ENCODE data around the gene PPM1L. TPM values are rescaled to one million over a fixed set of nuclear protein-coding genes. Genes with fewer than 3 reads are reported as not detected.

Gene PPM1L
- total and polyA plus RNA-seq, 2 donors (not counting 1 experiment from before 2014, with no cell fraction given): 1.1 to 12.0 TPM

- H3K36me3 ChIP-seq (replicated peaks in 1 of 2; ENCODE audit: control extremely low read depth in 1 of 2, control insufficient read depth in 1 of 2, extremely low read depth in 1 of 2, insufficient read depth in 2 of 2, low read length in 1 of 2): no peaks in the 10 kb centered on the region
- ATAC-seq (ENCODE audit: low read depth): no peak
- H3K9me3 Mint-ChIP-seq (ENCODE audit: insufficient read depth): no peaks in the 10 kb centered on the region
- no peaks in the 10 kb centered on the region for H3K27me3 ChIP-seq (replicated peaks in 1 of 4; ENCODE audit: control extremely low read depth in 1 of 4, control insufficient read depth in 3 of 4, insufficient read depth in 4 of 4, low read length in 3 of 4)
- no peaks in the 10 kb centered on the region for H3K4me1 ChIP-seq (ENCODE audit: control insufficient read depth in 2 of 2, insufficient read depth in 2 of 2, low read length in 2 of 2)
- H3K27ac ChIP-seq (ENCODE audit: low read length in 2 of 2): no peak overlapping the region
- DNase-seq: no peak
- CTCF ChIA-PET: no interaction called here
- POLR2A ChIA-PET: no interaction called here
- H3K27me3 Mint-ChIP-seq: no peaks in the 10 kb centered on the region
- no peak overlapping the region for H3K4me3 Mint-ChIP-seq
- no peak overlapping the region for H3K27ac Mint-ChIP-seq
- H3K79me2 ChIP-seq (ENCODE audit: control insufficient read depth, insufficient read depth, low read length): no peaks in the 10 kb centered on the region
- H3K4me3 ChIP-seq (ENCODE audit: control extremely low read depth in 1 of 5, extremely low read depth in 1 of 5, insufficient read depth in 1 of 5, low read depth in 2 of 5, low read length in 4 of 5): no peak overlapping the region
- H3K4me2 ChIP-seq (replicated peaks; ENCODE audit: low read depth, low read length, poor library complexity, severe bottlenecking): no peak overlapping the region
- 100% methylated on average over 3 of the region's 4 CpGs for WGBS (ENCODE audit: insufficient coverage)
- TF ChIP-seq EZH2 (IDR thresholded peaks at IDR 0.05; ENCODE audit: borderline replicate concordance, insufficient read depth, low read depth, low read length, poor library complexity, severe bottlenecking) (no peak), CTCF (IDR thresholded peaks at IDR 0.05) (no peak)
- H3K9ac ChIP-seq (ENCODE audit: low read length): no peak overlapping the region
- no peak overlapping the region for H2AFZ ChIP-seq (ENCODE audit: insufficient read depth, low read depth, low read length, poor library complexity, severe bottlenecking)
- intact Hi-C loops (cut with micrococcal nuclease): no loop called here
- no peaks in the 10 kb centered on the region for H4K20me1 ChIP-seq (ENCODE audit: control insufficient read depth, insufficient read depth, low read length, poor library complexity, severe bottlenecking)
- H3K4me1 Mint-ChIP-seq: peaks cover 12% of the 10 kb centered on the region
- H3K9me3 ChIP-seq (ENCODE audit: control extremely low read depth in 1 of 3, control insufficient read depth in 2 of 3, insufficient read depth in 1 of 3, low read length in 2 of 3): no peaks in the 10 kb centered on the region
Measured at GRCh38 chr3:161049683-161050248, 293.7 kb downstream of the PPM1L start.

- CTCF ChIA-PET: interaction anchor here (1.6 kb wide), 1 partner anchor 16 kb away, joined by 4 read pairs; no protein-coding TSS in a partner anchor
- no peaks in the 10 kb centered on the region for H3K27me3 Mint-ChIP-seq
Measured at GRCh38 chr3:161050935-161051334, 294.9 kb downstream of the PPM1L start.

More at GRCh38 chr3:161050935-161051334, 294.9 kb downstream of the PPM1L start:
- Histone ChIP-seq H3K27me3 (replicated peaks in 1 of 4; ENCODE audit: control extremely low read depth in 1 of 4, control insufficient read depth in 3 of 4, insufficient read depth in 4 of 4, low read length in 3 of 4) (no peaks in the 10 kb centered on the region), H3K27ac (ENCODE audit: low read length in 2 of 2) (no peak overlapping the region), H3K4me1 (ENCODE audit: control insufficient read depth in 2 of 2, insufficient read depth in 2 of 2, low read length in 2 of 2) (no peaks in the 10 kb centered on the region), H3K9me3 (ENCODE audit: control extremely low read depth in 1 of 3, control insufficient read depth in 2 of 3, insufficient read depth in 1 of 3, low read length in 2 of 3) (no peaks in the 10 kb centered on the region), H2AFZ (ENCODE audit: insufficient read depth, low read depth, low read length, poor library complexity, severe bottlenecking) (no peak overlapping the region), H3K4me3 (ENCODE audit: control extremely low read depth in 1 of 5, extremely low read depth in 1 of 5, insufficient read depth in 1 of 5, low read depth in 2 of 5, low read length in 4 of 5) (no peak overlapping the region), H3K4me2 (replicated peaks; ENCODE audit: low read depth, low read length, poor library complexity, severe bottlenecking) (no peak overlapping the region), H3K36me3 (replicated peaks in 1 of 2; ENCODE audit: control extremely low read depth in 1 of 2, control insufficient read depth in 1 of 2, extremely low read depth in 1 of 2, insufficient read depth in 2 of 2, low read length in 1 of 2) (no peaks in the 10 kb centered on the region), H3K9ac (ENCODE audit: low read length) (no peak overlapping the region), H3K79me2 (ENCODE audit: control insufficient read depth, insufficient read depth, low read length) (no peaks in the 10 kb centered on the region), H4K20me1 (ENCODE audit: control insufficient read depth, insufficient read depth, low read length, poor library complexity, severe bottlenecking) (no peaks in the 10 kb centered on the region)
- H3K9me3 Mint-ChIP-seq (ENCODE audit: insufficient read depth): no peaks in the 10 kb centered on the region
- WGBS (ENCODE audit: insufficient coverage): 40% methylated on average over 1 of the region's 3 CpGs
- H3K4me3 Mint-ChIP-seq: no peak overlapping the region
- POLR2A ChIA-PET: no interaction called here
- no peak for DNase-seq
- ATAC-seq (ENCODE audit: low read depth): no peak
- no peak overlapping the region for H3K27ac Mint-ChIP-seq
- intact Hi-C loops (cut with micrococcal nuclease): no loop called here
- peaks cover 12% of the 10 kb centered on the region for H3K4me1 Mint-ChIP-seq
- TF ChIP-seq EZH2 (IDR thresholded peaks at IDR 0.05; ENCODE audit: borderline replicate concordance, insufficient read depth, low read depth, low read length, poor library complexity, severe bottlenecking) (no peak), CTCF (IDR thresholded peaks at IDR 0.05) (no peak)

Measured in B cell (primary cell).